GM23338 (cell line): ENCODE results near the gene AP1G2. TPM values are rescaled to one million over a fixed set of nuclear protein-coding genes. Genes with fewer than 3 reads are reported as not detected.
A peak's percentile ranks its signal among the peaks of the same experiment; 100 is the strongest.

Experiments used
- ATAC-seq: fragments of 200-7000 bp; cut with Tn5 transposase; 3 replicates; pipeline ENCODE4 v1.9.1; 2020
- DNase-seq: peaks from one replicate; pipeline ENCODE4 v3.0.0-alpha.2; 2015; ENCODE audit warnings: low spot score
- H2AFZ ChIP-seq: fragments of 200-600 bp; sonication (generic); 2 replicates; pipeline ENCODE4 v1.8.0; 2016; ENCODE audit warnings: antibody characterized with exemption, mild to moderate bottlenecking, moderate library complexity
- H3F3A ChIP-seq: fragments of 200-600 bp; sonication (generic); replicated peaks from 2 replicates; pipeline ENCODE4 v1.8.0; 2017; ENCODE audit warnings: antibody characterized with exemption, mixed run types, low read depth
- H3K27ac ChIP-seq: fragments of 200-600 bp; sonication (generic); 2 replicates; pipeline ENCODE4 v1.6.1; 2016; ENCODE audit warnings: low read depth
- H3K27me3 ChIP-seq: fragments of 200-600 bp; sonication (generic); 2 replicates; pipeline ENCODE4 v1.8.0; 2016; ENCODE audit warnings: mild to moderate bottlenecking, mixed run types, moderate library complexity; ENCODE audit not compliant: insufficient read depth
- H3K36me3 ChIP-seq: fragments of 200-600 bp; sonication (generic); 2 replicates; pipeline ENCODE4 v1.8.0; 2016; ENCODE audit warnings: mild to moderate bottlenecking; ENCODE audit not compliant: insufficient read depth
- H3K4me1 ChIP-seq: fragments of 200-600 bp; sonication (generic); 2 replicates; pipeline ENCODE4 v1.8.0; 2016; ENCODE audit warnings: mild to moderate bottlenecking, moderate library complexity; ENCODE audit not compliant: insufficient read depth
- H3K4me2 ChIP-seq: fragments of 200-600 bp; sonication (generic); 2 replicates; pipeline ENCODE4 v1.7.1; 2017; ENCODE audit warnings: mixed run types
- H3K4me3 ChIP-seq: fragments of 200-600 bp; sonication (generic); 2 replicates; pipeline ENCODE4 v1.6.1; 2016; ENCODE audit warnings: mixed run types
- H3K79me2 ChIP-seq: fragments of 200-600 bp; sonication (generic); replicated peaks from 2 replicates; pipeline ENCODE4 v1.8.0; 2017; ENCODE audit warnings: mild to moderate bottlenecking; ENCODE audit not compliant: insufficient read depth
- H3K9me2 ChIP-seq: fragments of 200-600 bp; sonication (generic); 2 replicates; pipeline ENCODE4 v1.8.0; 2017; ENCODE audit not compliant: insufficient read depth
- H4K20me1 ChIP-seq: fragments of 200-600 bp; sonication (generic); replicated peaks from 2 replicates; pipeline ENCODE4 v1.8.0; 2017; ENCODE audit warnings: mild to moderate bottlenecking; ENCODE audit not compliant: insufficient read depth
- H3K27ac Mint-ChIP-seq: 2 replicates; pipeline ENCODE4 v1.8.0; 2020; ENCODE audit warnings: inconsistent platforms, mild to moderate bottlenecking, moderate library complexity, mixed read lengths
- H3K27me3 Mint-ChIP-seq: 3 replicates; pipeline ENCODE4 v1.8.0; 2022; ENCODE audit warnings: low read depth, mild to moderate bottlenecking, moderate library complexity, mixed read lengths, inconsistent platforms; ENCODE audit not compliant: insufficient read depth, poor library complexity
- H3K36me3 Mint-ChIP-seq: 3 replicates; pipeline ENCODE4 v1.8.0; 2021; ENCODE audit warnings: low read depth, mild to moderate bottlenecking, inconsistent platforms, moderate library complexity, mixed read lengths
- H3K4me1 Mint-ChIP-seq: 3 replicates; pipeline ENCODE4 v1.8.0; 2020; ENCODE audit warnings: mild to moderate bottlenecking, inconsistent platforms, mixed read lengths
- H3K4me3 Mint-ChIP-seq: 3 replicates; pipeline ENCODE4 v1.8.0; 2021; ENCODE audit warnings: moderate library complexity, mild to moderate bottlenecking, inconsistent platforms, mixed read lengths
- H3K9me3 Mint-ChIP-seq: 3 replicates; pipeline ENCODE4 v1.8.0; 2020; ENCODE audit warnings: moderate library complexity, mild to moderate bottlenecking, inconsistent platforms, mixed read lengths
- ETS1 ChIP-seq: IDR thresholded peaks from 2 replicates; pipeline ENCODE4 v1.6.1; 2016; ENCODE audit warnings: antibody characterized with exemption
- NANOG ChIP-seq: IDR thresholded peaks from 2 replicates; pipeline ENCODE4 v1.6.1; 2016; ENCODE audit warnings: antibody characterized with exemption, borderline replicate concordance
- POLR2AphosphoS5 ChIP-seq: IDR thresholded peaks from 2 replicates; pipeline ENCODE4 v1.6.1; 2016; ENCODE audit warnings: antibody characterized with exemption, low read depth
- REST ChIP-seq: IDR thresholded peaks from one replicate; pipeline ENCODE4 v1.6.1; 2018; ENCODE audit warnings: antibody characterized with exemption; ENCODE audit not compliant: unreplicated experiment
- polyA plus RNA-seq: library from polyadenylated mRNA; unstranded; fragments of >200 nt; fragmentation: Nextera tagmentation; extraction: Ambion mirVana; gene quantifications from 2 replicates; pipeline ENCODE4 v1.2.1, GENCODE V29; 2016
- total RNA-seq: library from RNA; depleted of rRNA; stranded (reverse); fragments of >200 nt; shearing (Covaris generic); gene quantifications from 2 replicates; pipeline ENCODE4 v1.2.3, GENCODE V29; 2014

Gene AP1G2
- total and polyA plus RNA-seq, 2 experiments from 2014 or later, result 55.3 to 63.5 TPM

- no peak for TF ChIP-seq REST
Observed at GRCh38 chr14:23556700-23557440, 10.7 kb downstream of the AP1G2 start (continued).

GRCh38 chr14:23555882-23556699 lies 11.5 kb downstream of the AP1G2 start, which contains the start of gene THTPA:
THTPA (plus strand) TSS chr14:23556271; CDS start chr14:23556758, 487 bp downstream.
- H3K4me3 ChIP-seq, result peak within 1 kb of the TSS; percentile 74
- H3K27ac ChIP-seq, result peak within 1 kb of the TSS; percentile 90
- peaks cover 20% of the 10 kb centered on the region for H3K79me2 ChIP-seq
- no peaks in the 10 kb centered on the region for H3K27me3 ChIP-seq
- H3F3A ChIP-seq, result peaks cover 13% of the 10 kb centered on the region; the same call in 1 of the 2 replicates
- H3K4me3 Mint-ChIP-seq, result peak within 1 kb of the TSS; percentile 92
- TF ChIP-seq POLR2AphosphoS5, result peak; percentile 34
- no peak for TF ChIP-seq NANOG
- peak; percentile 73; the same call in 1 of the 2 replicates for TF ChIP-seq ETS1
- TF ChIP-seq REST, result no peak
- H3K27me3 Mint-ChIP-seq, result peaks cover 9% of the 10 kb centered on the region
- H3K9me3 Mint-ChIP-seq, result no peaks in the 10 kb centered on the region
- peaks cover 48% of the 10 kb centered on the region for H3K4me1 Mint-ChIP-seq
- H3K4me1 ChIP-seq, result peaks cover 42% of the 10 kb centered on the region
- peak within 1 kb of the TSS; percentile 92 for H3K27ac Mint-ChIP-seq
- ATAC-seq, result peak; percentile 64
- H3K36me3 ChIP-seq, result no peaks in the 10 kb centered on the region; the same call in 1 of the 2 replicates
- H3K36me3 Mint-ChIP-seq, result peaks cover 33% of the 10 kb centered on the region
- H3K4me2 ChIP-seq, result peak within 1 kb of the TSS; percentile 95
- H2AFZ ChIP-seq, result peak within 1 kb of the TSS; percentile 95
- no peaks in the 10 kb centered on the region for H3K9me2 ChIP-seq
- DNase-seq, result peak; percentile 98
- H4K20me1 ChIP-seq, result no peaks in the 10 kb centered on the region; the same call in 1 of the 2 replicates
